HG03457 (cell line): ENCODE results near the gene GABPB1.

ENCODE experiments used
- ATAC-seq: cut with Tn5 transposase; IDR thresholded peaks from one replicate; pipeline ENCODE4 v1.9.1; 2021; ENCODE audit warnings: moderate number of reproducible peaks; ENCODE audit not compliant: unreplicated experiment

Gene GABPB1

GRCh38 chr15:50345298-50345697 lies 9.7 kb downstream of the GABPB1 start:
- no peak for ATAC-seq

- ATAC-seq = no peak
Measured at GRCh38 chr15:50344006-50344464, 11.0 kb downstream of the GABPB1 start.

- no peak for ATAC-seq
Measured at GRCh38 chr15:50341616-50342136, 13.3 kb downstream of the GABPB1 start.

GRCh38 chr15:50340416-50340815 lies 14.6 kb downstream of the GABPB1 start:
- ATAC-seq = no peak

- no peak for ATAC-seq
Measured at GRCh38 chr15:50339717-50340116, 15.3 kb downstream of the GABPB1 start.

- no peak for ATAC-seq
Measured at GRCh38 chr15:50335251-50335650, 19.7 kb downstream of the GABPB1 start.

- ATAC-seq = no peak
Measured at GRCh38 chr15:50333229-50333628, 21.8 kb downstream of the GABPB1 start.

GRCh38 chr15:50330921-50331320 lies 24.1 kb downstream of the GABPB1 start:
- ATAC-seq = no peak

- no peak for ATAC-seq
Measured at GRCh38 chr15:50328116-50328515, 26.9 kb downstream of the GABPB1 start.

- no peak for ATAC-seq
Measured at GRCh38 chr15:50321680-50322210, 33.3 kb downstream of the GABPB1 start.

- no peak for ATAC-seq
Measured at GRCh38 chr15:50320504-50320903, 34.5 kb downstream of the GABPB1 start.

- ATAC-seq = no peak
Measured at GRCh38 chr15:50318697-50319096, 36.3 kb downstream of the GABPB1 start.

GRCh38 chr15:50315814-50316630 lies 39.0 kb downstream of the GABPB1 start:
- ATAC-seq = no peak

- ATAC-seq = no peak
Measured at GRCh38 chr15:50312636-50313035, 42.4 kb downstream of the GABPB1 start.

GRCh38 chr15:50307799-50308198 lies 47.2 kb downstream of the GABPB1 start:
- ATAC-seq = no peak

- no peak for ATAC-seq
Measured at GRCh38 chr15:50304836-50305235, 50.2 kb downstream of the GABPB1 start.

- no peak for ATAC-seq
Measured at GRCh38 chr15:50302581-50302980, 52.4 kb downstream of the GABPB1 start.

- ATAC-seq = no peak
Measured at GRCh38 chr15:50298340-50298739, 56.7 kb downstream of the GABPB1 start.

- ATAC-seq = no peak
Measured at GRCh38 chr15:50295966-50296365, 59.0 kb downstream of the GABPB1 start.

GRCh38 chr15:50289749-50290148 lies 65.2 kb downstream of the GABPB1 start:
- no peak for ATAC-seq

GRCh38 chr15:50287324-50288116 lies 67.5 kb downstream of the GABPB1 start:
- no peak for ATAC-seq

GRCh38 chr15:50281427-50281826 lies 73.6 kb downstream of the GABPB1 start:
- no peak for ATAC-seq
